Left kidney (tissue), 2 donors: ENCODE measurements around the gene ISCA1. TPM values are rescaled to one million over a fixed set of nuclear protein-coding genes. Genes with fewer than 3 reads are reported as not detected.

Experiments
- DNase-seq: peaks from one replicate; pipeline ENCODE4 v3.0.0-alpha.2; 2013
- polyA plus RNA-seq: library from polyadenylated mRNA; unstranded; fragments of 120-200 nt; gene quantifications from one replicate; pipeline ENCODE4 v1.2.1, GENCODE V29; 2013; ENCODE audit not compliant: insufficient read length

ISCA1 gene
- polyA plus RNA-seq, 1 donor, result 61.3 TPM

GRCh38 chr9:86287013-86287412 lies 4.7 kb upstream of the ISCA1 start:
- peak; percentile 30 for DNase-seq

GRCh38 chr9:86286278-86286677 lies 3.9 kb upstream of the ISCA1 start:
- DNase-seq, result no peak

GRCh38 chr9:86285261-86285660 lies 2.9 kb upstream of the ISCA1 start:
- no peak for DNase-seq

- no peak for DNase-seq
These were observed 719 bp upstream of the ISCA1 start for GRCh38 chr9:86282979-86283535.

GRCh38 chr9:86281593-86282076 lies 703 bp downstream of the ISCA1 start:
- peak; percentile 21 for DNase-seq

- no peak for DNase-seq
These were observed 1.8 kb downstream of the ISCA1 start for GRCh38 chr9:86280580-86280979.

- DNase-seq, result no peak
These were observed 2.5 kb downstream of the ISCA1 start for GRCh38 chr9:86279839-86280238.

GRCh38 chr9:86277072-86277471 lies 5.3 kb downstream of the ISCA1 start:
- no peak for DNase-seq

GRCh38 chr9:86275962-86276361 lies 6.4 kb downstream of the ISCA1 start:
- no peak for DNase-seq

GRCh38 chr9:86274821-86275643 lies 7.3 kb downstream of the ISCA1 start:
- DNase-seq, result no peak

GRCh38 chr9:86272221-86272620 lies 10.1 kb downstream of the ISCA1 start:
- DNase-seq, result no peak

GRCh38 chr9:86263876-86264275 lies 18.5 kb downstream of the ISCA1 start:
- DNase-seq, result no peak

- no peak for DNase-seq
These were observed 19.8 kb downstream of the ISCA1 start for GRCh38 chr9:86262492-86262891.

GRCh38 chr9:86259557-86259956 lies 22.8 kb downstream of the ISCA1 start, which contains the start of gene C9orf153:
Gene C9orf153 (minus strand): TSS chr9:86259657. CDS start chr9:86229603, 30,054 bp downstream.
- DNase-seq, result no peak

GRCh38 chr9:86257391-86257790 lies 24.9 kb downstream of the ISCA1 start:
- no peak for DNase-seq

- no peak for DNase-seq
These were observed 25.7 kb downstream of the ISCA1 start for GRCh38 chr9:86256653-86257052.

GRCh38 chr9:86253577-86253976 lies 28.8 kb downstream of the ISCA1 start:
- no peak for DNase-seq

- DNase-seq, result no peak
These were observed 29.5 kb downstream of the ISCA1 start for GRCh38 chr9:86252870-86253269.

- DNase-seq, result no peak
These were observed 32.2 kb downstream of the ISCA1 start for GRCh38 chr9:86250123-86250522.

- no peak for DNase-seq
These were observed 33.6 kb downstream of the ISCA1 start for GRCh38 chr9:86248746-86249145.

- DNase-seq, result no peak
These were observed 35.6 kb downstream of the ISCA1 start for GRCh38 chr9:86246752-86247161.

- no peak for DNase-seq
These were observed 40.3 kb downstream of the ISCA1 start for GRCh38 chr9:86242071-86242470.

- no peak for DNase-seq
These were observed 41.1 kb downstream of the ISCA1 start for GRCh38 chr9:86241216-86241615.
